Measurements from ENCODE around the gene CD2AP. TPM values are rescaled to one million over a fixed set of nuclear protein-coding genes. Genes with fewer than 3 reads are reported as not detected.
"Not testable (repeated sequence)": the region's sequence is repeated elsewhere in the genome, so short reads cannot be mapped to it uniquely, and the experiment has no call there.

Gene CD2AP
- total RNA-seq, 1 donor from 2014 or later = 27.5 TPM

DNA sequence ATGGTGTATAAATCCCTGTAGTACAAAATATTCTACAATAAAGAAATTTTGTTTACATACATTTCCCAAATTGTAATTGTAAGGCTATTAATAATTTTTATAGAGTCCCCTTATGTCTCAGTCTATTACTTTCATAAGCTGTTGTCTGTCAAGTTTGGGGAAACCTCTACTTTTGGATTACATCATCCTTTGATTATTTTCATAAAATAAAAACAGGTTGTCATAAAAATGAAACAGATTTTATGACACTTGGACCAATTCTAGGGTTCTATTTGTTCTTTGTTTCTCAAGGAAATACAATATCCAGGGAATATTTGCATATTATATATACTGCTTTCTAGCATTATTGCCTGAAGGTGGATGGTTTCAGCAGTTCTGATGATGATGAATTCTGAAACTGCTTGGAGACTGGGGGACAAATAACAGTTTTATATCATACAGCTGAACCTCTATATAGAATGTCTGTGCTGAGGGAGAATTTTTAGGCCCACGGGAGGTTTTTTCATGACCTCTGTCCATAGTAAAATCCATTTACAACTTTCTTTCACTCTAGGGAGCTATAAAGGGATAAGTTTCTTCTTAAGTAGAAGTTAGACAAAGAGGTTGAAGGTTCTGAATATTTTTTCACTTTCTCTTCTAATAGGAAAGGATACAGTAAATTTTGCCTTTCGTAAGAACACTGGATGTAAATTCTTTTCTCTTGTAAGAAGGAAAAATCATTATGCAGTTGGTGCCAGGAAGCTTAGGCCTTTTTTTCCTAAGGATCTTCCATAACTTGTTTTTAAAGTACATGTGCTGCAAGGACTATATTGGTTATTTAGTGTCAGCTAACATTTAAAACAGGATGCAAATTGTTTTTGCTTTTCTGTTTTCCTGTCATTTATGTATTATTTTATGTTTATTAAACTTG, 58.0 kb downstream of the CD2AP start:
- intact Hi-C loops (cut with DNase I) = no loop called here
- ATAC-seq (no peak), DNase-seq (ENCODE audit: low spot score) (no peak)

DNA sequence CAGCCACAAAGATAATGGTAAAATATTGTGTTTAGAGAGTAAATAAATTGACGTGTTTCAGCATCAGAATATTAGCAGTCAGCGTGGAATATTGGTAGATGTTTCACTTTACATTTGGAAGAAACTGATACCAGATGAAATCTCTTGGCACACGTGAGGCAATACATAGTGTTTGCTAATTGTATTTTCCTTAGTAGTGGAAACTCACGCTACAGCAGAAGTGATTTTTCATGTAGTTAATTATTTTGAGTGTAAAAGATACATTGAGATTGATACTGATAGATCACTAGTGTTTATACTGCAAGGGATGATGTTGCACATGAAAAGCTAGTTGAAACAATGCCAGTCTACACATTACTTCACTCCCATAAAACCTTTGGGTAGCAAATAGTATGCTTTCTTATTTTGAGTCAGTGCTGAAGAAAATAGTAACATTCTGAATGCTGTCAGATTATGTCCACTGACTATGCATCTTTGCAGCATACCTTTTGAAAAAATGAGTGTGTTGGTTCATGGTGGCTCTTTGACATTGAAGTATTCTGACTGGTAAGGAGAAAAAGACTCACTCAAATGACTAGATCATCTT, 59.3 kb downstream of the CD2AP start:
- ATAC-seq (no peak), DNase-seq (ENCODE audit: low spot score) (no peak)
- intact Hi-C loops (cut with DNase I) = no loop called here

DNA sequence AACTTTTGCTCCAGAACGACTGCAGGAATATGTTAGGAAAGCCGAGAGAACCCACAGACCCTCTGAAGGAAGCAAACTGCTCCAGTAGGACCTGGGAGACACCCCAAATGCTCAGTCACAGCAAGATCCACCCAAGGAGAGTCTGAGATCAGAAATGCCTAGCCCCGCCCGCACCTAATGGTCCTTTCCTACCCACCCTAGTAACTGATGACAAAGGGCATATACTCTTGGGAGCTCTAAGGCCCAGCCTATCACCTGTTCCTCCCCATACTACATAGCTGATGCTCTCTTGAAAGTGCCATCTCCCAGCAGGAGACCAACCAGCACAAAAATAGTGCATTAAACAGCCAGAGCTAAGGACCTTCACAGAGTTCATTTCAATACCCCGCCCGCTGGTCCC, 67.6 kb downstream of the CD2AP start:
- intact Hi-C loops (cut with DNase I) = no loop called here
- ATAC-seq (no peak), DNase-seq (ENCODE audit: low spot score) (no peak)

DNA sequence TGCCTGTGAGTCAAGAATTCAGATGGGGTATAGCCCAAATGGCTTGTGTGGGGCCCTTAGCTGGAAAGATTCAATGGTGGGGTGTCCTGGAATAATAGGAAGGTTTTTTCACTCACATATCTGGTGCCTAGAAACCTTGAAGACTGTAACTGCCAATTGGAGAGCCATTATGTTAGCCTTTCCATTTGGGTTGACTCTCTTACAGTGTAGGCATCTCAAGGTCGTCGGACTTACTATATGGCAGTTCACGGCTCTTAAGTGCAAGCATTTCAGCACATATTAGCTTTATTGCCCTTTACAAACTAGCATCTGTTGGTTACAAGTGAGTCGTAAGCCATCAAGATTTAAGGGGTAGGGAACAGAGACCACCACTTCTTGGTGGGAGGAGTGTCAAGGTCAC, 74.1 kb downstream of the CD2AP start:
- intact Hi-C loops (cut with DNase I) = no loop called here
- DNase-seq (ENCODE audit: low spot score) = no peak
- no peak for ATAC-seq

DNA sequence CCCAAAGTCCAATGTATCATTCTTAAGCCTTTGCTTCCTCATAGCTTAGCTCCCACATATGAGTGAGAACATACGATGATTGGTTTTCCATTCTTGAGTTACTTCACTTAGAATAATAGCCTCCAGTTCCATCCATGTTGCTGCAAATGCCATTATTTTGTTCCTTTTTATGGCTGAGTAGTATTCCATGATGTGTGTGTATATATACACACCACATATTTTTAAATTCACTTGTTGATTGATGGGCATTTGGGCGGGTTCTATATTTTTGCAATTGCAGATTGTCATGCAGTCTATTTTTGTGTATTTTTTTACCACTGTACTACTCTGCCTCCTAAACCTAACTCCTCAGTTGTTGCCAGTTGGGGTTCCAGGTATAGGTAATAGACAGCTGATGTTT, 74.7 kb downstream of the CD2AP start:
- ATAC-seq = no peak
- no peak for DNase-seq (ENCODE audit: low spot score)
- intact Hi-C loops (cut with DNase I) = no loop called here

DNA sequence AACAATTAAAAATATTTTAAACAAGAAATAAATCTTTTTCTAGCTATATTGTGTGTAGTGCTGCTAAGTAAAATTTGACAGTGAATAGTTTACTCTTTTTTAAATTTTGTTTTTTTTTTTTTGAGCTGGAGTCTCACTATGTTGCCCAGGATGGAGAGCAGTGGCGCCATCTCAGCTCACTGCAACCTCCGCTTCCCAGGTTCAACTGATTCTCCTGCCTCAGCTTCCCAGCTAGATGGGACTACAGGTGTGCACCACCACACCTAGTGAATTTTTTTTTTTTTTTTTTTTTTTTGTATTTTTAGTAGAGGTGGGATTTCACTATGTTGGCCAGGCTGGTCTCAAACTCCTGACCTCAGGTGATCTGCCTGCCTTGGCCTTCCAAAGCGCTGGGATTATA, 75.7 kb downstream of the CD2AP start:
- ATAC-seq; intact Hi-C loops (cut with DNase I): not testable (repeated sequence)

DNA sequence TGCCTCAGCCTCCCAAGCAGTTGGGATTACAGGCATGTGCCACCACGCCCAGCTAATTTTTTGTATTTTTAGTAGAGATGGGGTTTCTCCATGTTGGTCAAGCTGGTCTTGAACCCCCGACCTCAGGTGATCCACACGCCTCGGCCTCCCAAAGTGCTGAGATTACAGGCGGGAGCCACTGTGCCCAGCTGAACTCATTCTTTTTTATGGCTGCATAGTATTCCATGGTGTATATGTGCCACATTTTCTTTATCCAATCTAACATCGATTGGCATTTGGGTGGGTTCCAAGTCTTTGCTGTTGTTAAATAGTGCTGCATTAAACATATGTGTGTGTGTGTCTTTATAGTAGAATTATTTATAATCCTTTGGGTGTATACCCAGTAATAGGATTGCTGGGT, 78.9 kb downstream of the CD2AP start:
- DNase-seq (ENCODE audit: low spot score); ATAC-seq; intact Hi-C loops (cut with DNase I): not testable (repeated sequence)

More for the DNA sequence above, 75.7 kb downstream of the CD2AP start:
- DNase-seq (ENCODE audit: low spot score) = not testable (repeated sequence)

DNA sequence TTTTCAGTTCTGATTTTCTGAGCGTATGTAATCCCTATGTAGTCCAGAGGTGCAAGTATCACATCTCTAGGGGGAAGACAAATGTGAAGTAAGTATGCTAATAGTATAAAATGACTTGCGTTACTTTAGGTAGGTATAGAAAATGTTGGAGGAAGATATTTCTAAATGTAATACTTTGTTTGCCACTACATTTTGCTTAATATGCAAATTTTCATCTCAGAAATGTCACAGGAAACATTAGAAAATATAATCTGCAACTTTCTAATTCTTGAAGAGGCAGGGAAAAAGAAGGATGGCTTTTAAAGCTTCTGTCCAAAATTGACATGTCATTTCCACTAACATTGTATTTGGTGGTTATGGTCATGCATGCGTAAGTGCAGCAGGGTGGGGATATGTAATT, 85.6 kb downstream of the CD2AP start:
- ATAC-seq = no peak
- intact Hi-C loops (cut with DNase I) = no loop called here
- DNase-seq (ENCODE audit: low spot score) = no peak

DNA sequence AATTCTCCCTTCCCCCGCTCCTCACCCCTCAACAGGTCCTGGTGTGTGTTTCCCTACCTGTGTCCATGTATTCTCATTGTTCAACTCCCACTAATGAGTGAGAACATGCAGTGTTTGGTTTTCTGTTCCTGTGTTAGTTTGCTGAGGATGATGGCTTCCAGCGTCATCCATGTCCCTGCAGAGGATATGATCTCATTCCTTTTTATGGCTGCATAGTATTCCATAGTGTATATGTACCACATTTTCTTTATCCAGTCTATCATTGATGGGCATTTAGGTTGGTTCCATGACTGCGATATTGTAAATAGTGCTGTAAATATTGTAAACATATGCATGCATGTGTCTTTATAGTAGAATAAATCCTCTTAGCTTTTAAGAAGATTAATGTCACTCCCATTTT, 89.0 kb downstream of the CD2AP start:
- ATAC-seq; DNase-seq (ENCODE audit: low spot score); intact Hi-C loops (cut with DNase I): not testable (repeated sequence)

DNA sequence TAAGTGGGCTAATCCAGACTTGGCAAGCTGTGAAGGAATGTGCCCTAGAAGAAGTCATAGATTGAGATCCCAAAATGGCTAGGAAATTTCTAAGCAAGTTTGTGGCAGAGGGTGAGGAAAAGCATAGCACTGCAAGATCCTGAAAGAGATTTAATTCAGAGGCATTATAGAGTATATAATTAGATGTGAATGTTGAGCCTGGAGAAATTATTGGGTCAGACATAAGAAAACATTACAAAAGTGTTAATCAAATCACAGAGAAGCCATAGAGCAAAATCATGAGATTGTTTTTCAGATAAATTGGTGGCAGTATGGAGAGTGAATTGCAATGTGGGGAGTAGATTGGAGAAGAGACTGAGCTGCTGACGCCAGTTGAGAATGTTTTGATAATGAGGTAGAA, 90.0 kb downstream of the CD2AP start:
- no peak for DNase-seq (ENCODE audit: low spot score)
- ATAC-seq = no peak
- intact Hi-C loops (cut with DNase I) = no loop called here

DNA sequence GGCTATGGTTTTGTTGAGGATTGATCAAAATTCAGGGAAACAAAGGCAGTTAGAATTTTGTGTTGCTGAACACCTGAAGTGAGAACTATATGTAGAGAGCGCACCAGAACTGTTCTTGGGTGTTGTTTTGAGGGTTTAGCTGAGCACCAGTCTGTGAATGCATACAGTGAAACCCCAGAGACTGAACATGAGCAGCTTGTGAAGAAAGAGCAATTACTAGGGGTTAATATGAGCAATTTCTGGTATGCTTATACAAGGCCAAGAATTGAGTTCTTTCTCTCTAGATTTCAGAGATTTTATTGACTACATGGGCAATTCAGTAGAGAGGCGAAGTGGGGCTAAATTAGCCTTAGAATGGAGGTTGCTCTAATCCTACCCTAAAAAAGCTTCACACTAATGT, 93.9 kb downstream of the CD2AP start:
- intact Hi-C loops (cut with DNase I) = no loop called here
- DNase-seq (ENCODE audit: low spot score) (no peak), ATAC-seq (no peak)

DNA sequence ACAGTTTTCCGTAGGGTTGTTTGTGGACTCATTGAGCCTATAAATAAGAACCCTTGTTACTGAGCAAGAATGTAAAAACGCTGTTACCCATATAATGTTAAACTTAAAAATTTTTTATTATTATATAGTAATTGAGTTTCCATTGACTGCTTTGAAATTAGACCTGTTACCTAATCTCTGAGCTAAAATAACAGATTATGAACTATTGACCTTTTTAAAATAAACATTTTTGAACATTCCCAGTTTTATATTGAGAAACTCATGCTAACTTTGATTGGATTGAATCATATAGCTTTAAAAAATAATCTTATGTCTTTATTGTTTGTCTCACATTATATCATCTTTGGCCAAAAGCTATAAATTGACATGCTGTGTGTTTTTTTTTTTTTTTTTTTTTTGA, 95.5 kb downstream of the CD2AP start:
- DNase-seq (ENCODE audit: low spot score) (no peak), ATAC-seq (no peak)
- intact Hi-C loops (cut with DNase I) = no loop called here

DNA sequence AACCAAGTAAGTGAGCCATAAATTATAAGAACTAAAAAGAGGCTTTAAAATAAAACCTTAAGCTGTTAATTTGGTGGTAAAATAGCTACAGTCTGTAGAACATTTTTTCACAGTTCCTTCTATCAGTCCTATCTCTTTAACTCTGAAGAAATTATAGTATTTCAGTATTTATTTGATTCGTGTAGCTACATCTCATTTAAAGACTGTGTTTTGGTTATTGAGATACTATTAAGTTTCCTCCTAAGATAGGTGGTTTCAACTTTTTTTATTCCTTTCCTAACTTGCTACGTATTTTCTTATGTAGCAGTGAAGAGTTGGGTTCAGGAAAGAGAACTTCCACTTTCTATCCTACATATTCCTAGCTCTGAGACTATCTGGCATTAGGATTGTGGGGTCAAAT, 97.2 kb downstream of the CD2AP start:
- ATAC-seq = no peak
- no peak for DNase-seq (ENCODE audit: low spot score)
- intact Hi-C loops (cut with DNase I) = no loop called here

DNA sequence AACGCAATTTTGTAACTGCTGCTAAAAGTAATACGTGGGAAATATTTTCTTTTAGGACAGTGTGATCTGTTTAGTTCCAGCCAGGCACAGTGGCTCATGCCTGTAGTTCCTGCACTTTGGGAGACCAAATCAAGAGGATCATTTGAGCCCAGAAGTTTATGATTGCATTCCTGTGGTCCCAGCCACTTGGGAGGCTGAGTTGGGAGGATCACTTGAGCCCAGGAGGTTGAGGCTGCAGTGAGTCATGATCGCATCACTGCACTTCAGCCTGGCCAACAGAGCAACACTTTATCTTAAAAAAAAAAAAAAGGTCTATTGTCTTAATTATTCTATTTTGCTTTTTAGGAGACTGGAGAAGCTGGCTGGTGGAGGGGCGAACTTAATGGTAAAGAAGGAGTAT, 101.5 kb downstream of the CD2AP start:
- intact Hi-C loops (cut with DNase I) = no loop called here
- DNase-seq (ENCODE audit: low spot score) = no peak
- ATAC-seq = no peak

DNA sequence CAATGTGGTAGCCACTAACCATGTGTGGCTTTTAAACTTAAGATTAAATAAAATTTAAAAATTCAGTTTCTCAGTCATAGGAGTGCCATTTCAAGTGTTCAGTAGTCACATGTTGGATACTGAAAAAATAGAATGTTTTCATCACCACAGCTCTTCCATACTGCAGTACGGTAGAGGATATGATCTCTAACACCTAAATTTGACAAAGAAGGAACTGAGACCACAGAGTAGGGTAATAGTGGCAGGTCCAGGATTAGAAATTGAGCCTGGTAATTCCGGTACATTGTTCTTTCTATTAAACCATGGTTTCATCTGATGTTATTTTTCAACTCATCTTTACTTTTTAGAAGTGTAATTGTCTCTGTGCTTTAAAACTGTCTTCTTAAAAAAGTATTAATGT, 104.0 kb downstream of the CD2AP start:
- no peak for ATAC-seq
- intact Hi-C loops (cut with DNase I) = no loop called here
- no peak for DNase-seq (ENCODE audit: low spot score)

DNA sequence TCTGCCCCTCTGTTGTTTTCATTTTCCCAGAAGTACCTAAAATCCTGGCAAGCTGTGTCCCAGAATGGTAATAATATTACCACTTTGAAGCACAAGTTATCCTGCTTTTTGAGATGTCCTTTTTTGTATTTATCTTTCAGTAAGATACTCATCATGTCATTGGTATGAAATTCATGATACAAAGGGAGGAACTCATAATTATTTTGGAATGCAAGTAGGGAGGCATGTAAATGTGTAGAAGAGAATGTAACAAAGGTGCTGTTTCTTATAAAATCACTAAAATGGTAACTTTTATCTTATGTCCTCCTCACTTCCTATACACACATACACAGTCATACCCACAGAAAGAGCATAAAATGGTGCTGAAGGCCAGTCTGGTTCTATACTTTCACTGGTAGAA, 109.9 kb downstream of the CD2AP start:
- intact Hi-C loops (cut with DNase I) = no loop called here
- no peak for DNase-seq (ENCODE audit: low spot score)
- ATAC-seq = no peak

DNA sequence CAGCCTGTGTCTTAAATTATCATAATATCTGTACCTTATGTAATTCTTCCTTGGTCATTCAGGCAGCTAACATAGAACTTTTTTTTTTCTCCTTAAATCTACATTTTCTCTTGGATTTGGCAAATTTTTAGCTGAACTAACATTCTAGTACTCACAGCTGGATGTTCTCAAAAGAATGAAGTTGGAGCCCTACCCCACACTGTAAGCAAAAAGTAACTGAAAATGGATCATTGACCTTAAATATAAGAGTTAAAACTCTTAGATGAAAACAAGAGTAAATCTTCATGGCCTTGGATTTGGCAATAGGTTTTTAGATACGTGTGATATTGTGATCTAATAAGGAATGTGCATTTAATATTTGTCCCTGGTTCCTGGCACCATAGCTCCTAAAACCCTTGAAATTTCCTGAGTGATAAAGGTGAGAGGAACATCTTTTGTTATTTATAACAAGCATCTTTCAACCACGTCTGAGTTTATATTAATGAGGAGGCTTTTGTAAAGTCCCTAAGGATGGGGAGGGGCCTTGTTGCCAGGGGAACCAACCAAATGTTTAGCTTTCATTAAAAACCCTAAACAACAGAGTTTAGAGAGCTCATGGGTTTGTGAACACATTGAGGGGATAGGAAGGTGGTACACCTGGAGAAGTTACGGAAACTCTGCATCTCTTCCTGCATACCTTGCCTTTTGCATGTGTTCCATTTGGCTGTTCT, 114.7 kb downstream of the CD2AP start:
- no peak for DNase-seq (ENCODE audit: low spot score)
- ATAC-seq = no peak
- intact Hi-C loops (cut with DNase I) = no loop called here

DNA sequence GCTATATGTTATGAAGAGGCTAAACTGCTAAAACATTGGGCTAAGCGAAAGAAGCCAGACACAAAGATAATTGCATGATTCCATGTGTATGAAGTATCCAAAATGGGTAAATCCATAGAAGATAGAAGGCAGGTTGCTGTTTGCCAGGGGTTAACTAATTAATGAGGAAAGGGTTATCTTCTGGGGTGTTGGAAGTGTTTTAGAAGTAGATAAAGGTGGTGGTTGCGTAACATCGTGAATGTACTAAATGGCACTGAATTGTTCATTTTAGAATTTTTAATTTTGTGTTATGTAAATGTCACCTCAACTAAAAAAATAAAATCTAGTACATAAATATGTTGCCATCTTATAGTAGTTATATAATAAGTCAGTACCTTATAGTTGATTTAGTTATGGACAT, 116.4 kb downstream of the CD2AP start:
- intact Hi-C loops (cut with DNase I) = no loop called here
- no peak for ATAC-seq

DNA sequence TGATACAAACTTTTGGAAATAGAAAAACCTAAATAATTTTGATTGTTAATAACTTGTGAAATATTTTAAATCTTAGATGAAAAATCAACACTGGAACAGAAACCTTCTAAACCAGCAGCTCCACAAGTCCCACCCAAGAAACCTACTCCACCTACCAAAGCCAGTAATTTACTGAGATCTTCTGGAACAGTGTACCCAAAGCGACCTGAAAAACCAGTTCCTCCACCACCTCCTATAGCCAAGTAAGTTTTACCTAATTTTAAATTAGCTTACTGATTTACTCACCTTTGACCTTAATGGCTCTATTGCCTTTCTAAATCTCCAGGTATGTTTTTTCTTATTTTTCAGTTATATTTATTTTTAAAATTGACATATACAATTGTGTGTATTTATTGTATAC, 118.2 kb downstream of the CD2AP start:
- ATAC-seq (no peak), DNase-seq (ENCODE audit: low spot score) (no peak)
- intact Hi-C loops (cut with DNase I) = no loop called here

More for the DNA sequence above, 116.4 kb downstream of the CD2AP start:
- DNase-seq (ENCODE audit: low spot score) = no peak

DNA sequence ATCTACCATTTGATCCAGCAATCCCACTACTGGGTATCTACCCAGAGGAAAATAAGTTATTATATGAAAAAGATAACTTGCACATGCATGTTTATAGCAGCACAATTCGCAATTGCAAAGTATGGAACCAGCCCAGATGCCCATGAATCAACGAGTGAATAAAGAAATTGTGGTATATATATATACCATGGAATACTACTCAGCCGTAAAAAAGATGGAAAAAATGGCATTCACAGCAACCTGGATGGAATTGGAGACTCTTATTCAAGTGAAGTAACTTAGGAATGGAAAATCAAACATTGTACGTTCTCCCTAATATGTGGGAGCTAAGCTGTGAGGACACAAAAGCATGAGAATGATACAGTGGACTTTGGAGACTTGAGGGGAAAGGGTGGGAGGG, 120.8 kb downstream of the CD2AP start:
- DNase-seq (ENCODE audit: low spot score) (no peak), ATAC-seq (no peak)
- intact Hi-C loops (cut with DNase I) = no loop called here

Measured in sciatic nerve (tissue), 2 donors.